NCI-H82 treated with DMSO at 0.1 percent for 48 hours (cell line): ENCODE data around the gene CR1L.
"Not testable (repeated sequence)": the region's sequence is repeated elsewhere in the genome, so short reads cannot be mapped to it uniquely, and the experiment has no call there.

Experiments
- DNase-seq: peaks from one replicate; lab custom pipeline; 2025; ENCODE audit not compliant: unreplicated experiment; lab: John Stamatoyannopoulos, UW

CR1L gene

GRCh38 chr1:207744000-207744534 is 99.1 kb downstream of the CR1L start:
- DNase-seq, result no peak

GRCh38 chr1:207745285-207745684 is 100.4 kb downstream of the CR1L start:
- no peak for DNase-seq

- no peak for DNase-seq
These were observed 101.2 kb downstream of the CR1L start for GRCh38 chr1:207745839-207746767.

GRCh38 chr1:207747627-207748492 is 102.9 kb downstream of the CR1L start:
- no peak for DNase-seq

GRCh38 chr1:207748737-207749528 is 104.0 kb downstream of the CR1L start:
- DNase-seq, result peak; percentile 27

GRCh38 chr1:207750631-207751305 is 105.8 kb downstream of the CR1L start:
- DNase-seq, result no peak

- not testable (repeated sequence) for DNase-seq
These were observed 106.5 kb downstream of the CR1L start for GRCh38 chr1:207751463-207751789.

- peak; percentile 94 for DNase-seq
These were observed 107.0 kb downstream of the CR1L start, which contains the start of gene CD46 for GRCh38 chr1:207751790-207752455. CD46 (plus strand) TSS chr1:207752054; CDS start chr1:207752213, 159 bp downstream.

- peak; percentile 15 for DNase-seq
These were observed 107.6 kb downstream of the CR1L start for GRCh38 chr1:207752456-207752998.

GRCh38 chr1:207753611-207754010 is 108.7 kb downstream of the CR1L start:
- DNase-seq, result no peak

GRCh38 chr1:207754011-207754410 is 109.1 kb downstream of the CR1L start:
- DNase-seq, result no peak

- no peak for DNase-seq
These were observed 110.2 kb downstream of the CR1L start for GRCh38 chr1:207754974-207755700.

GRCh38 chr1:207755846-207756693 is 111.1 kb downstream of the CR1L start:
- no peak for DNase-seq

- DNase-seq, result no peak
These were observed 117.7 kb downstream of the CR1L start for GRCh38 chr1:207762622-207763021.

- DNase-seq, result no peak
These were observed 118.2 kb downstream of the CR1L start for GRCh38 chr1:207763091-207763490.

- DNase-seq, result no peak
These were observed 119.0 kb downstream of the CR1L start for GRCh38 chr1:207763972-207764371.

- no peak for DNase-seq
These were observed 121.6 kb downstream of the CR1L start for GRCh38 chr1:207766569-207766968.

- DNase-seq, result not testable (repeated sequence)
These were observed 125.6 kb downstream of the CR1L start for GRCh38 chr1:207770514-207770913.
